Measurements from ENCODE around the gene ATF5.

The ATF5 gene

GRCh38 chr19:49976496-49976895 lies 47.5 kb downstream of the ATF5 start:
- no peaks in the 10 kb centered on the region for H3K27me3 ChIP-seq (replicated peaks; ENCODE audit: control insufficient read depth, insufficient read depth, low read length)
- no peak for TF ChIP-seq CTCF (IDR thresholded peaks at IDR 0.05; ENCODE audit: insufficient read depth, low read length, poor library complexity, severe bottlenecking)
- DNase-seq (ENCODE audit: extremely low read depth, insufficient read length) = no peak
- H3K36me3 ChIP-seq (ENCODE audit: control insufficient read depth, insufficient read depth, low read length) = peaks cover 3% of the 10 kb centered on the region
- H3K4me3 ChIP-seq (replicated peaks; ENCODE audit: low read depth, low read length) = no peak overlapping the region

- peaks cover 4% of the 10 kb centered on the region for H3K36me3 ChIP-seq (ENCODE audit: control insufficient read depth, insufficient read depth, low read length)
- no peaks in the 10 kb centered on the region for H3K27me3 ChIP-seq (replicated peaks; ENCODE audit: control insufficient read depth, insufficient read depth, low read length)
- TF ChIP-seq CTCF (IDR thresholded peaks at IDR 0.05; ENCODE audit: insufficient read depth, low read length, poor library complexity, severe bottlenecking) = no peak
- no peak for DNase-seq (ENCODE audit: extremely low read depth, insufficient read length)
- H3K4me3 ChIP-seq (replicated peaks; ENCODE audit: low read depth, low read length) = no peak overlapping the region
These were observed 48.1 kb downstream of the ATF5 start for GRCh38 chr19:49977076-49977475.

- Histone ChIP-seq H3K27me3 (replicated peaks; ENCODE audit: control insufficient read depth, insufficient read depth, low read length) (no peaks in the 10 kb centered on the region), H3K36me3 (ENCODE audit: control insufficient read depth, insufficient read depth, low read length) (peaks cover 4% of the 10 kb centered on the region), H3K4me3 (replicated peaks; ENCODE audit: low read depth, low read length) (no peak overlapping the region)
- TF ChIP-seq CTCF (IDR thresholded peaks at IDR 0.05; ENCODE audit: insufficient read depth, low read length, poor library complexity, severe bottlenecking) = no peak
- no peak for DNase-seq (ENCODE audit: extremely low read depth, insufficient read length)
These were observed 48.9 kb downstream of the ATF5 start for GRCh38 chr19:49977881-49978280.

- no peak for DNase-seq (ENCODE audit: extremely low read depth, insufficient read length)
- H3K27me3 ChIP-seq (replicated peaks; ENCODE audit: control insufficient read depth, insufficient read depth, low read length) = no peaks in the 10 kb centered on the region
- peaks cover 4% of the 10 kb centered on the region for H3K36me3 ChIP-seq (ENCODE audit: control insufficient read depth, insufficient read depth, low read length)
- no peak for TF ChIP-seq CTCF (IDR thresholded peaks at IDR 0.05; ENCODE audit: insufficient read depth, low read length, poor library complexity, severe bottlenecking)
- H3K4me3 ChIP-seq (replicated peaks; ENCODE audit: low read depth, low read length) = no peak overlapping the region
These were observed 49.3 kb downstream of the ATF5 start for GRCh38 chr19:49978324-49978723.

GRCh38 chr19:49981603-49982593 lies 52.9 kb downstream of the ATF5 start:
- no peak for TF ChIP-seq CTCF (IDR thresholded peaks at IDR 0.05; ENCODE audit: insufficient read depth, low read length, poor library complexity, severe bottlenecking)
- Histone ChIP-seq H3K27me3 (replicated peaks; ENCODE audit: control insufficient read depth, insufficient read depth, low read length) (no peaks in the 10 kb centered on the region), H3K36me3 (ENCODE audit: control insufficient read depth, insufficient read depth, low read length) (peaks cover 12% of the 10 kb centered on the region), H3K4me3 (replicated peaks; ENCODE audit: low read depth, low read length) (no peak overlapping the region)
- no peak for DNase-seq (ENCODE audit: extremely low read depth, insufficient read length)

Measured in GM06990 (cell line).